NCI-H524 treated with DMSO at 0.1 percent for 48 hours (cell line): ENCODE measurements around the gene TNFAIP6.
"Not testable (repeated sequence)": the region's sequence is repeated elsewhere in the genome, so short reads cannot be mapped to it uniquely, and the experiment has no call there.

Experiments
- DNase-seq: peaks from one replicate; lab custom pipeline; 2025; lab: John Stamatoyannopoulos, UW

TNFAIP6 gene

DNA sequence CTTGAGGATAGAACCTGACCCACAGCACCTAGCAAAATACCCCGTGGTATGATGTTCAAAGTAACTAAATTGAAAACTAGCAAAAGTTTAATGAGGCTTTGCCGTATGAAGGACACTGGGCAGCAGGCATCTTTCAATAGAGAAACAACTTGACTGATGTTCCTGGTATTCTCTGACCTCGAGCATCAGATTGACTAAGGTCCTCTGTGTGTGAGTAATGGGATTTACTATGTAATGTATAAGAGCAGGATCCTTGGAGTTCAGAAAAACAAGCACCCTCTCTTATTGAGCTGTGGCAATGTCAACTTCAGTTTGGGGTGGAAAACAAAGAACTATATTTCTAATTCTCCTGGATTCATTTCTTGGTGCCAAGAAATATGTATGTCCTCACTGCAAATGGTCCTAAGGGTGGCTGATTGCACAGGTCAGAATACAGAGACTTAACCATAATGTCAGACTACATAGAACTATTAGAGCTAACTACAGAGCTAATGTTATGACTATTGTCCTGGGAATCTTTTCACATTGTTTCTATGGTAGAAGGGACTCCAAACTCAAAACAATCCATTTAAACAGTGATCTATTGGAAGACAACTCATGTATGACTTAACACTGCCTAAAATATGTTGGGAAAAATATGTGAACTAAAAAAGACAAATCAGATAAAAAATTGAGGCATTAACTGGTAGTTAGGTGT, 4.4 kb downstream of the TNFAIP6 start:
- DNase-seq, result no peak

- no peak for DNase-seq
These were observed 6.3 kb downstream of the TNFAIP6 start for GRCh38 chr2:151363709-151364108.

- no peak for DNase-seq
These were observed 10.2 kb downstream of the TNFAIP6 start for GRCh38 chr2:151367571-151367970.

- DNase-seq, result no peak
These were observed 17.0 kb downstream of the TNFAIP6 start for GRCh38 chr2:151374436-151374835.

DNA sequence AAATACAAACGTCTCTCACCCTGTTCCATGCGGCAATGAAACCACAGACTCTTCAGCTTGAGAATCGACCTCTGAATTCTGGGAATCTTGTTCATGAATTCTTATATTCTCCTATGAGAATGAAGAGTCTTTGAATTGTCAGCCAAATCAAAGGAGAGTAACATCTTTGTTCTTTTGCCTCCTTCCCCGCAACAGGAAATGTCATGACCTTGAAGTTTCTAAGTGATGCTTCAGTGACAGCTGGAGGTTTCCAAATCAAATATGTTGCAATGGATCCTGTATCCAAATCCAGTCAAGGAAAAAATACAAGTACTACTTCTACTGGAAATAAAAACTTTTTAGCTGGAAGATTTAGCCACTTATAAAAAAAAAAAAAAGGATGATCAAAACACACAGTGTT, 21.8 kb downstream of the TNFAIP6 start:
- no peak for DNase-seq

DNA sequence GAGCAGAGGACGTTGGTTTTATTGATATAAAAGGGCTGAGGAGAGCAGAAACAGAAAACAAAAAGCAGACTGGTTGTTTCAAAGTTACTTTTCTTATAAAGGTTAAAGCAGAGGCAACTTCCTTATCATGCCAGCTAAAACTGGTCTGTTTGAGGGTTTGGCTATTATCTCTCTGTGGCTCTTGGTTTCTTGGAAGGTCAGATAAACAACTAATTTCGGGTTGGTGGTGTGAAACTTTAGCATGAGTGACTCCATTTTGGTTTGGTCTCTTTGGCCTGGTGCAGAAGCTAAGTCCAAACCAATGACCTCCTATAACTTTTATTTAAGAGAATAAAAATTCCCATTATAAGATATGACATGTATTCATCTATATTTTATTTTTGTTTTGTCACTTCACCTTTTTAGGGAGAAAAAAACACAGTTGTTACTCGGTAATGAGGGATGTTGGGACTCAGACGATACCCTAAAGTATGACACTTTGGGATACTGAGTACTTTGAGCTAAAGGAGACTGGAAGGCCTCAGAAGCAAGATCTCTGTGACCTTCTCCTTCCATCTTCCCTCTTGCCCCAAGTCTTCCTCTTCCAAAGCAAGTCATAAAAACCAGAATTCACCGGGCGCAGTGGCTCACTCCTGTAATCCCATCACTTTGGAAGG, 23.3 kb downstream of the TNFAIP6 start:
- no peak for DNase-seq

GRCh38 chr2:151381266-151381665, 23.9 kb downstream of the TNFAIP6 start:
- no peak for DNase-seq

DNA sequence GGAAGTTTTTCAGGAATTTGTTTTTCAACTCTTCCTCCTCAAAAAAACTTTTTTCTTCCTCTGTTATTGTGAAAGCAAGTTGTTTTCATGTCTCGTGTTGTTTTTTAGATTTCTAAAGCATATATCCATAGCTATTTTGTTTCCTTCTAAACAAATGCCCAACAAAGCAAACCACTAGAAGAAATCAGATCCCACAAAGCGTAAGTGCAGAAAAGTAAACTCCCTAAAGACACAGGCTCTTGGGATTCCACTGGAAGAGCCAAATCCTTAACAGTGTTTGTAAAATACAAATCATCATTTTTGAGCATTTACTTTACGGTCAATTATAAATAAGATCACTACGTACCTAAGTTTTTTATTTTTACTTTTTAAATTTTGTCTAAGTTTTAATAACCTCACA, 30.6 kb downstream of the TNFAIP6 start:
- no peak for DNase-seq

GRCh38 chr2:151391436-151391835, 34.0 kb downstream of the TNFAIP6 start:
- no peak for DNase-seq

DNA sequence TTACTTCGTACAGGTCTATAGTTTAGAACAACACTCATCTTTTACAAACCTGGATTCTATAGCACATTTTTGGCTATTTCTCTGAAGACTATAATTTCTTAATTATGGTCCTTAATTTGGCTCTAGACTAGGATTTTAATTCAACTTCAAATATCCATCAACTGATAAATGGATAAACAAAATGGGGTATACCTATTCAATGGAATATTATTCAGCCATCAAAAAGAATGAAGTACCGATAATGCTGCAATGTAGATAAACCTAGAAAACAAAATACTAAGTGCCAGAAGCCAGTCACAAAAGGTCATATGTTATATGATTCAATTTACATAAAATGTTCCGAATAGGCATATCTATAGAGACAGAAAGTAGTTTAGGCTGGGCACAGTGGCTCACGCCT, 37.1 kb downstream of the TNFAIP6 start:
- DNase-seq, result no peak

DNA sequence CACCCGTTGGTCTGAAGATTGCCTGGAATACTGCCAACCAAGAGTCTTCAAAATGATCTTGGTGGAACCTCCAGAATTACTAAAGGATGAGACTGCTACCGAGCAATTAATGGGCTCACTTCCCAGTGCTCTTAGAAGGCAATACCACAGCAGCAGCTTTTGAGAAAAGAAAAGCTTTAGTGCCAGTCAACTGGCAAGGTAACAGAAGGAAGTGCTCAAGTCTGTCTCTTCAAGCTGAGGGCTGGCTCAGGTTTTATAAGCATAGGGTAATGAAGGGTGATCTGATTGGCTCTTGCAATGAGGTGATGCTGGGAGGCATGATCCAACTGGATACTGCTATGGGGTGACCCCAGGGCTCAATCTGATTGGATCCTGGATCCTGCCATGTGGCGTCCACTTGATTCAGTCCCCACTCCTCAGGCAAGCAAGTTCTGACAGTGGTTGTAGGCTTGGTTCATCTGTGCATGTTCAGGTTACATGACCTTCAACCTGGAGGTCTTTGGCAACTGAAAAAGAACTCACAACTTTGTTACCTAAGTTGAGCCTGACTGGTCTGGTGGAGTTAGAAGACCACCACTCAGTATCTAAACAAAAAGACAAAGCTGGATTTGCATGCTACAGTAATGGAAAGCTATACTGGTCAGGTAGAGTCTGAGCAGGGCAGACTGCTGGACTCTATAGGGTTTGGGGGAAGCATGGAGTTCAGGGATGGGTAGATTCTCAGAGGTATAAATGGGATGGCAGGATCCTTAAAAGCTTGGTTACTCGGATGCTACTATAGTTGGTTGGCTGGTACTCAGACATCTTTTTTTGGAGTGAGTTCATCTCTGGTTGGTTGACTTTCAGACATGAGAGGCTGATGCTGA, 38.4 kb downstream of the TNFAIP6 start:
- DNase-seq, result no peak

GRCh38 chr2:151399981-151400380, 42.6 kb downstream of the TNFAIP6 start:
- DNase-seq, result no peak

DNA sequence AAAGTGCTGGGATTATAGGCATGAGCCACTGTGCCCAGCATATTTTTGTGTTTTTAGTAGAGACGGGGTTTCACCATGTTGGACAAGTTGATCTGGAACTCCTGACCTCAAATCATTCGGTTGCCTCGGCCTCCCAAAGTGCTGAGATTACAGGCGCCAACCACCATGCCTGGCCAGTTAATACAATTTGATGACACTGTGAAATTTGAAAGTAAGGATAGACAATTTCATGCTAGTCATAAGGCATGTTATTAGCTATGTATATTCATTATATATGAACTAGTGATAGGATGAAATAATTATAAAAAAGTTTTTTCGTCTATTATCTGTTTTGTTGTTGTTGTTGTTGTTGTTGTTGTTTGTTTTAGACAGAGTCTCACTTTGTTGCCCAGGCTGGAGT, 43.8 kb downstream of the TNFAIP6 start:
- DNase-seq, result no peak

GRCh38 chr2:151403914-151404313, 46.5 kb downstream of the TNFAIP6 start:
- no peak for DNase-seq

- no peak for DNase-seq
These were observed 48.0 kb downstream of the TNFAIP6 start for GRCh38 chr2:151405376-151405775.

- DNase-seq, result no peak
These were observed 49.9 kb downstream of the TNFAIP6 start for GRCh38 chr2:151407281-151407680.

GRCh38 chr2:151408788-151409600, 51.6 kb downstream of the TNFAIP6 start:
- DNase-seq, result no peak

- DNase-seq, result peak; percentile 68
These were observed 52.5 kb downstream of the TNFAIP6 start, which contains the start of gene RIF1 for GRCh38 chr2:151409601-151410484. Gene RIF1 (plus strand): TSS chr2:151409902. CDS start chr2:151410424, 522 bp downstream.

GRCh38 chr2:151410485-151410834, 53.1 kb downstream of the TNFAIP6 start:
- no peak for DNase-seq

- DNase-seq, result no peak
These were observed 60.3 kb downstream of the TNFAIP6 start for GRCh38 chr2:151417650-151418049.

GRCh38 chr2:151421681-151422080, 64.3 kb downstream of the TNFAIP6 start:
- not testable (repeated sequence) for DNase-seq
